IMR-90 (cell line): ENCODE data around the gene ADGRF5. TPM values are rescaled to one million over a fixed set of nuclear protein-coding genes. Genes with fewer than 3 reads are reported as not detected.

Source experiments
- ATAC-seq: fragments of 200-7000 bp; cut with Tn5 transposase; 2 replicates; pipeline ENCODE4 v1.9.1; 2020; ENCODE audit warnings: low read depth, mild to moderate bottlenecking, moderate library complexity
- BruUV-seq: library from RNA; stranded (reverse); fragments of 400-500 nt; replicated peaks from 2 replicates; lab custom pipeline; 2021; lab: Mats Ljungman, UMichigan
- CTCF ChIA-PET: fragments of 300-600 bp; formaldehyde crosslinking; extraction: SDS; loops from one replicate; lab custom pipeline; 2021; ENCODE audit warnings: antibody characterized with exemption; lab: Yijun Ruan, JAX
- POLR2A ChIA-PET: fragments of 300-600 bp; sonication (Branson Sonifier 250); formaldehyde crosslinking; loops from one replicate; lab custom pipeline; 2022; ENCODE audit warnings: antibody characterized with exemption; ENCODE audit not compliant: unreplicated experiment; lab: Charles Lee
- DNase-seq: peaks from one replicate; pipeline ENCODE4 v3.0.0; 2013
- H2AFZ ChIP-seq: replicated peaks from 2 replicates; pipeline ENCODE3; 2013; ENCODE audit warnings: low read length, mild to moderate bottlenecking; ENCODE audit not compliant: poor library complexity
- H2AK5ac ChIP-seq: 2 replicates; pipeline ENCODE4 v1.6.1; 2013; ENCODE audit warnings: low read depth, low read length, inconsistent platforms
- H2AK9ac ChIP-seq: replicated peaks from 2 replicates; pipeline ENCODE3; 2013; ENCODE audit warnings: mild to moderate bottlenecking, low read depth, low read length, moderate library complexity; ENCODE audit not compliant: poor library complexity
- H2BK120ac ChIP-seq: 2 replicates; pipeline ENCODE4 v1.6.1; 2013; ENCODE audit warnings: low read depth, low read length, inconsistent platforms
- H2BK15ac ChIP-seq: 3 replicates; pipeline ENCODE4 v1.6.1; 2013; ENCODE audit warnings: low read depth, low read length, inconsistent platforms
- H2BK20ac ChIP-seq: 2 replicates; pipeline ENCODE4 v1.6.1; 2013; ENCODE audit warnings: low read depth, mild to moderate bottlenecking, inconsistent platforms, low read length, moderate library complexity
- H2BK5ac ChIP-seq: 2 replicates; pipeline ENCODE4 v1.6.1; 2013; ENCODE audit warnings: mild to moderate bottlenecking, low read depth, low read length, inconsistent platforms; ENCODE audit not compliant: poor library complexity, severe bottlenecking
- H3K14ac ChIP-seq: replicated peaks from 2 replicates; pipeline ENCODE4 v1.6.1; 2013; ENCODE audit warnings: low read depth, low read length, inconsistent platforms
- H3K18ac ChIP-seq: 2 replicates; pipeline ENCODE4 v1.6.1; 2013; ENCODE audit warnings: low read depth, low read length, control low read depth
- H3K23ac ChIP-seq: 2 replicates; pipeline ENCODE4 v1.6.1; 2013; ENCODE audit warnings: low read depth, low read length, inconsistent platforms
- H3K27ac ChIP-seq: 2 replicates; pipeline ENCODE4 v1.5.1; 2013; ENCODE audit warnings: mild to moderate bottlenecking, control low read depth, low read length; ENCODE audit not compliant: insufficient read depth
- H3K27me3 ChIP-seq: 2 replicates; pipeline ENCODE4 v1.6.1; 2013; ENCODE audit warnings: low read length; ENCODE audit not compliant: control insufficient read depth, insufficient read depth
- H3K36me3 ChIP-seq: 2 replicates; pipeline ENCODE4 v1.6.1; 2013; ENCODE audit warnings: low read length, mixed read lengths; ENCODE audit not compliant: control insufficient read depth, insufficient read depth
- H3K4ac ChIP-seq: 2 replicates; pipeline ENCODE4 v1.6.1; 2013; ENCODE audit warnings: low read depth, low read length, inconsistent platforms
- H3K4me1 ChIP-seq: 2 replicates; pipeline ENCODE4 v1.6.1; 2013; ENCODE audit warnings: low read length, mixed read lengths; ENCODE audit not compliant: control insufficient read depth, insufficient read depth
- H3K4me2 ChIP-seq: 2 replicates; pipeline ENCODE4 v1.6.1; 2013; ENCODE audit warnings: low read depth, mild to moderate bottlenecking, control low read depth, low read length, moderate library complexity
- H3K4me3 ChIP-seq: 2 replicates; pipeline ENCODE4 v1.5.1; 2013; ENCODE audit warnings: low read depth, mild to moderate bottlenecking, control low read depth, low read length, moderate library complexity; ENCODE audit not compliant: insufficient read depth
- H3K56ac ChIP-seq: 2 replicates; pipeline ENCODE4 v1.6.1; 2013; ENCODE audit warnings: low read length, inconsistent platforms; ENCODE audit not compliant: insufficient read depth; ENCODE audit errors: extremely low read depth
- H3K79me1 ChIP-seq, 2 experiments: 2 replicates each; pipeline ENCODE4 v1.6.1; 2013; ENCODE audit warnings: low read length in 2 of 2, inconsistent platforms in 1 of 2, low read depth in 1 of 2
- H3K9ac ChIP-seq: 2 replicates; pipeline ENCODE4 v1.6.1; 2013; ENCODE audit warnings: low read depth, low read length, control low read depth
- H3K9me1 ChIP-seq: 2 replicates; pipeline ENCODE4 v1.6.1; 2013; ENCODE audit warnings: low read length, inconsistent platforms; ENCODE audit not compliant: insufficient read depth
- H3K9me3 ChIP-seq: 2 replicates; pipeline ENCODE4 v1.6.1; 2013; ENCODE audit warnings: low read length; ENCODE audit not compliant: control insufficient read depth, insufficient read depth
- H4K20me1 ChIP-seq: 2 replicates; pipeline ENCODE4 v1.6.1; 2013; ENCODE audit warnings: low read length, inconsistent platforms; ENCODE audit not compliant: insufficient read depth
- H4K5ac ChIP-seq: 2 replicates; pipeline ENCODE4 v1.6.1; 2013; ENCODE audit warnings: mild to moderate bottlenecking, low read depth, low read length, control low read depth
- H4K8ac ChIP-seq, 2 experiments: 2 replicates each; pipeline ENCODE4 v1.6.1; 2013; ENCODE audit warnings: low read depth in 2 of 2, low read length in 2 of 2, control low read depth in 1 of 2, inconsistent platforms in 1 of 2
- H4K91ac ChIP-seq: 2 replicates; pipeline ENCODE4 v1.6.1; 2013; ENCODE audit warnings: low read depth, low read length, inconsistent platforms; ENCODE audit not compliant: insufficient read depth
- BHLHE40 ChIP-seq: fragments of 150-350 bp; IDR thresholded peaks from 2 replicates; pipeline ENCODE4 v1.6.1; 2016; ENCODE audit warnings: mild to moderate bottlenecking, low read depth, low read length
- CEBPB ChIP-seq: IDR thresholded peaks from 2 replicates; pipeline ENCODE4 v1.6.1; 2012; ENCODE audit warnings: low read depth, low read length, improper control_type of control experiment
- CHD1 ChIP-seq: IDR thresholded peaks from 2 replicates; pipeline ENCODE4 v1.6.1; 2012; ENCODE audit warnings: low read depth, low read length, improper control_type of control experiment
- FOS ChIP-seq: fragments of 150-350 bp; IDR thresholded peaks from 2 replicates; pipeline ENCODE4 v1.6.1; 2016; ENCODE audit warnings: low read depth, low read length
- MAFK ChIP-seq: IDR thresholded peaks from 2 replicates; pipeline ENCODE4 v1.6.1; 2012; ENCODE audit warnings: low read depth, low read length, improper control_type of control experiment
- MAZ ChIP-seq: IDR thresholded peaks from 2 replicates; pipeline ENCODE4 v1.6.1; 2012; ENCODE audit warnings: low read depth, mild to moderate bottlenecking, low read length, improper control_type of control experiment, moderate library complexity, borderline replicate concordance
- MXI1 ChIP-seq: IDR thresholded peaks from 2 replicates; pipeline ENCODE4 v1.6.1; 2012; ENCODE audit warnings: low read depth, mild to moderate bottlenecking, low read length, moderate library complexity, borderline replicate concordance
- NFE2L2 ChIP-seq: fragments of 150-350 bp; IDR thresholded peaks from 2 replicates; pipeline ENCODE4 v1.6.1; 2016; ENCODE audit warnings: low read depth, mild to moderate bottlenecking, low read length
- POLR2A ChIP-seq: IDR thresholded peaks from 2 replicates; pipeline ENCODE4 v1.6.1; 2012; ENCODE audit warnings: mild to moderate bottlenecking, low read depth, low read length
- RAD21 ChIP-seq: IDR thresholded peaks from 2 replicates; pipeline ENCODE4 v1.6.1; 2012; ENCODE audit warnings: low read length, improper control_type of control experiment
- RCOR1 ChIP-seq: IDR thresholded peaks from 2 replicates; pipeline ENCODE4 v1.6.1; 2012; ENCODE audit warnings: mild to moderate bottlenecking, low read length, improper control_type of control experiment; ENCODE audit not compliant: insufficient replicate concordance
- RFX5 ChIP-seq: IDR thresholded peaks from 2 replicates; pipeline ENCODE4 v1.8.0; 2012; ENCODE audit warnings: low read depth, mild to moderate bottlenecking, low read length, moderate library complexity
- SMC3 ChIP-seq: fragments of 150-350 bp; IDR thresholded peaks from 2 replicates; pipeline ENCODE4 v1.6.1; 2016; ENCODE audit warnings: low read depth, mild to moderate bottlenecking, antibody characterized with exemption, low read length, moderate library complexity
- WGBS, 2 experiments: methylation state at CpG; one replicate each; pipeline versions ENCODE4 v1.1.5 to v1.1.7; 2013; ENCODE audit warnings: missing lambda C conversion rate in 2 of 2; ENCODE audit not compliant: insufficient read length in 1 of 2; ENCODE audit errors: extremely low coverage in 2 of 2; 5-methylcytosine and 5-hydroxymethylcytosine counted together
- dilution Hi-C: fragments of 300-500 bp; cut with HindIII; formaldehyde crosslinking; loops from one replicate; pipeline ENCODE4 v1.14.3; 2018; ENCODE audit warnings: low sequenced_read_pairs; ENCODE audit not compliant: unreplicated experiment
- in situ Hi-C: fragments of 300-500 bp; cut with MboI; formaldehyde crosslinking; loops from 3 replicates; pipeline ENCODE4 v1.14.3; 2019; ENCODE audit warnings: low sequenced_read_pairs, inconsistent platforms, mixed read lengths
- intact Hi-C: fragments of 100-400 bp; cut with micrococcal nuclease; formaldehyde crosslinking; loops from 2 replicates; pipeline ENCODE4 v1.10.0; 2022
- polyA plus RNA-seq, 3 experiments: library from polyadenylated mRNA; depleted of rRNA; stranded (reverse); fragments of >200 nt; gene quantifications; 2 replicates each; pipeline ENCODE4 v1.2.3, GENCODE V29; 2012; ENCODE audit warnings: low replicate concordance in 1 of 3
- total RNA-seq: library from RNA; depleted of rRNA; stranded (reverse); fragments of >200 nt; gene quantifications from 2 replicates; pipeline ENCODE4 v1.2.3, GENCODE V29; 2012
- TF ChIP-seq, protein P1 (sequence below): fragments of 150-350 bp; IDR thresholded peaks from 2 replicates; pipeline ENCODE4 v1.6.1; 2016; ENCODE audit warnings: low read depth, mild to moderate bottlenecking, low read length, moderate library complexity, borderline replicate concordance
- TF ChIP-seq, protein P2 (sequence below): conservative IDR thresholded peaks from 2 replicates; pipeline ENCODE4 v1.5.1; 2012; ENCODE audit warnings: mild to moderate bottlenecking, low read depth, low read length, improper control_type of control experiment
- TF ChIP-seq, protein P3 (sequence below): fragments of 150-350 bp; IDR thresholded peaks from 2 replicates; pipeline ENCODE4 v1.6.1; 2017; ENCODE audit warnings: mild to moderate bottlenecking, antibody characterized with exemption, low read length, low read depth

Gene ADGRF5
- total and polyA plus RNA-seq, 2 of the 4 experiments (the other 2 are of a cell fraction) = not detected

DNA sequence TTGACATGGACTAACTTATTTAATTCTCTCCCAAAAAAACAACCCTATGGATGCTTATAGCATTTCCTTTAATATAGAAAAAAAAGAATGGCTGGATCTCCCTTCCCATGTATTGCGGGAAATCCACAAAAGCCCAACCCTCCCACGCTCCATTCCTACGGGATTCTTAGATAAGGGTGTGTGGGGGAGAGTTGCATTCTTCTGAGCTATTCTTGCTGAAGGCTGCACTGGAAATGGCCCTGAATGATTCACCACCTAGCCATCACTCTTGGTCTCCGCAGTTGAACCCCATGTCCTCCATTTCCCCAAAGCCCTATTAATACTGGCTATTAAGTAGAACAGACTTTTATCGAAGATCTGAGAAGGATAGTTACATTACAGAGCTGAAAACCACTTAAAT is 41.9 kb upstream of the ADGRF5 start:
- no peak overlapping the region for H4K5ac ChIP-seq
- no peak overlapping the region for H2AK5ac ChIP-seq
- H2BK5ac ChIP-seq = no peak overlapping the region
- no peak for ATAC-seq
- H2BK120ac ChIP-seq = no peak overlapping the region
- no peak for TF ChIP-seq MAFK
- TF ChIP-seq CHD1 = no peak
- no peak for TF ChIP-seq CEBPB
- TF ChIP-seq, protein P1, sequence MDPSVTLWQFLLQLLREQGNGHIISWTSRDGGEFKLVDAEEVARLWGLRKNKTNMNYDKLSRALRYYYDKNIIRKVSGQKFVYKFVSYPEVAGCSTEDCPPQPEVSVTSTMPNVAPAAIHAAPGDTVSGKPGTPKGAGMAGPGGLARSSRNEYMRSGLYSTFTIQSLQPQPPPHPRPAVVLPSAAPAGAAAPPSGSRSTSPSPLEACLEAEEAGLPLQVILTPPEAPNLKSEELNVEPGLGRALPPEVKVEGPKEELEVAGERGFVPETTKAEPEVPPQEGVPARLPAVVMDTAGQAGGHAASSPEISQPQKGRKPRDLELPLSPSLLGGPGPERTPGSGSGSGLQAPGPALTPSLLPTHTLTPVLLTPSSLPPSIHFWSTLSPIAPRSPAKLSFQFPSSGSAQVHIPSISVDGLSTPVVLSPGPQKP = no peak
- no peak for TF ChIP-seq RCOR1
- no peak for TF ChIP-seq NFE2L2
- TF ChIP-seq, protein P2, sequence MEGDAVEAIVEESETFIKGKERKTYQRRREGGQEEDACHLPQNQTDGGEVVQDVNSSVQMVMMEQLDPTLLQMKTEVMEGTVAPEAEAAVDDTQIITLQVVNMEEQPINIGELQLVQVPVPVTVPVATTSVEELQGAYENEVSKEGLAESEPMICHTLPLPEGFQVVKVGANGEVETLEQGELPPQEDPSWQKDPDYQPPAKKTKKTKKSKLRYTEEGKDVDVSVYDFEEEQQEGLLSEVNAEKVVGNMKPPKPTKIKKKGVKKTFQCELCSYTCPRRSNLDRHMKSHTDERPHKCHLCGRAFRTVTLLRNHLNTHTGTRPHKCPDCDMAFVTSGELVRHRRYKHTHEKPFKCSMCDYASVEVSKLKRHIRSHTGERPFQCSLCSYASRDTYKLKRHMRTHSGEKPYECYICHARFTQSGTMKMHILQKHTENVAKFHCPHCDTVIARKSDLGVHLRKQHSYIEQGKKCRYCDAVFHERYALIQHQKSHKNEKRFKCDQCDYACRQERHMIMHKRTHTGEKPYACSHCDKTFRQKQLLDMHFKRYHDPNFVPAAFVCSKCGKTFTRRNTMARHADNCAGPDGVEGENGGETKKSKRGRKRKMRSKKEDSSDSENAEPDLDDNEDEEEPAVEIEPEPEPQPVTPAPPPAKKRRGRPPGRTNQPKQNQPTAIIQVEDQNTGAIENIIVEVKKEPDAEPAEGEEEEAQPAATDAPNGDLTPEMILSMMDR = no peak
- no peak for TF ChIP-seq MAZ
- no peak for TF ChIP-seq BHLHE40
- no peak for TF ChIP-seq RFX5
- TF ChIP-seq POLR2A = no peak
- TF ChIP-seq FOS = no peak
- TF ChIP-seq SMC3 = no peak
- TF ChIP-seq, protein P3, sequence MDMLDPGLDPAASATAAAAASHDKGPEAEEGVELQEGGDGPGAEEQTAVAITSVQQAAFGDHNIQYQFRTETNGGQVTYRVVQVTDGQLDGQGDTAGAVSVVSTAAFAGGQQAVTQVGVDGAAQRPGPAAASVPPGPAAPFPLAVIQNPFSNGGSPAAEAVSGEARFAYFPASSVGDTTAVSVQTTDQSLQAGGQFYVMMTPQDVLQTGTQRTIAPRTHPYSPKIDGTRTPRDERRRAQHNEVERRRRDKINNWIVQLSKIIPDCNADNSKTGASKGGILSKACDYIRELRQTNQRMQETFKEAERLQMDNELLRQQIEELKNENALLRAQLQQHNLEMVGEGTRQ = no peak
- TF ChIP-seq RAD21 = no peak
- no peak for TF ChIP-seq MXI1
- BruUV-seq = no TSS peak
- no peak overlapping the region for H2AFZ ChIP-seq
- no peak overlapping the region for H3K56ac ChIP-seq
- no peak overlapping the region for H2BK15ac ChIP-seq
- H3K4ac ChIP-seq = no peak overlapping the region
- H3K27me3 ChIP-seq = no peaks in the 10 kb centered on the region
- no peak overlapping the region for H3K4me3 ChIP-seq
- H4K91ac ChIP-seq = no peak overlapping the region
- dilution Hi-C loops (no loop called here), intact Hi-C loops (no loop called here), in situ Hi-C loops (no loop called here)
- no peak overlapping the region for H2AK9ac ChIP-seq
- WGBS, 2 experiments = no CpG with 5 or more reads among the region's 5 CpGs
- no peak overlapping the region for H3K14ac ChIP-seq
- no peak overlapping the region for H3K9ac ChIP-seq
- no peak overlapping the region for H3K23ac ChIP-seq
- no peaks in the 10 kb centered on the region for H3K9me1 ChIP-seq
- H3K79me1 ChIP-seq = no peaks in the 10 kb centered on the region
- H3K9me3 ChIP-seq = no peaks in the 10 kb centered on the region
- no peak for DNase-seq
- no peaks in the 10 kb centered on the region for H4K20me1 ChIP-seq
- H3K36me3 ChIP-seq = no peaks in the 10 kb centered on the region
- H2BK20ac ChIP-seq = no peak overlapping the region
- H3K18ac ChIP-seq = no peak overlapping the region
- H3K4me2 ChIP-seq = no peak overlapping the region
- no peaks in the 10 kb centered on the region for H3K4me1 ChIP-seq
- H3K27ac ChIP-seq = no peak overlapping the region
- ChIA-PET POLR2A (no interaction called here), CTCF (no interaction called here)
- H4K8ac ChIP-seq = no peak overlapping the region
